H1 (cell line): ENCODE measurements around the gene OR52R1. TPM values are rescaled to one million over a fixed set of nuclear protein-coding genes. Genes with fewer than 3 reads are reported as not detected.

Experiments used
- FOSL1 ChIP-seq: IDR thresholded peaks from 2 replicates; pipeline ENCODE4 v1.6.1; 2011; ENCODE audit warnings: mild to moderate bottlenecking, low read depth, low read length, moderate library complexity; ENCODE audit not compliant: insufficient read depth
- RAD21 ChIP-seq, 2 experiments: IDR thresholded peaks in 1 of 2; conservative IDR thresholded peaks in 1 of 2; 2 replicates each; pipeline ENCODE4 v1.6.1; 2011; ENCODE audit warnings: low read depth in 2 of 2, low read length in 2 of 2, improper control_type of control experiment in 1 of 2, inconsistent platforms in 1 of 2, mild to moderate bottlenecking in 1 of 2, moderate library complexity in 1 of 2
- SUZ12 ChIP-seq: fragments of 200-600 bp; sonication (generic); IDR thresholded peaks from 2 replicates; pipeline ENCODE4 v1.6.1; 2012; ENCODE audit warnings: mild to moderate bottlenecking, inconsistent platforms, low read length, moderate library complexity, mixed read lengths
- YY1 ChIP-seq: IDR thresholded peaks from 2 replicates; pipeline ENCODE4 v1.6.1; 2011; ENCODE audit warnings: low read depth, mild to moderate bottlenecking, low read length
- polyA plus RNA-seq, 7 experiments: library from polyadenylated mRNA; depleted of rRNA in 3 of 7; stranded (reverse) in 5 of 7; unstranded in 2 of 7; fragments of >200 nt in 5 of 7; fragments of 200-250 nt in 2 of 7; gene quantifications; 1 replicate in 5 of 7; 2 replicates in 1 of 7; 4 replicates in 1 of 7; pipeline versions ENCODE4 v1.2.1 to v1.2.3, GENCODE V29; 2011 to 2013; ENCODE audit warnings: missing spikeins in 2 of 7, mixed read lengths in 2 of 7
- total RNA-seq: library from RNA; stranded (reverse); fragmentation: NEBNext Ultra II Directional; extraction: Animal tissue kit (Norgen Biotek cat#: 25700); gene quantifications from 2 replicates; pipeline ENCODE4 v1.2.1, GENCODE V29; 2021
- TF ChIP-seq, protein P1 (sequence below): fragments of 300-600 bp; sonication (generic); IDR thresholded peaks from 2 replicates; pipeline ENCODE4 v1.7.1; 2012; ENCODE audit warnings: low read length, moderate library complexity, mild to moderate bottlenecking, inconsistent platforms; ENCODE audit not compliant: insufficient replicate concordance
- TF ChIP-seq, protein P2 (sequence below), 3 experiments: IDR thresholded peaks; 1 replicate in 2 of 3; 2 replicates in 1 of 3; pipeline versions ENCODE4 v1.5.1 to v1.6.1; 2011; ENCODE audit warnings: low read length in 3 of 3, mild to moderate bottlenecking in 3 of 3, inconsistent platforms in 2 of 3, low read depth in 1 of 3, moderate library complexity in 1 of 3; ENCODE audit not compliant: insufficient read depth in 1 of 3; ENCODE audit errors: control extremely low read depth in 1 of 3

OR52R1 gene
- total and polyA plus RNA-seq, 2 of the 8 experiments (the other 6 are each of a cell fraction or from before 2014, with no cell fraction given) = not detected

DNA sequence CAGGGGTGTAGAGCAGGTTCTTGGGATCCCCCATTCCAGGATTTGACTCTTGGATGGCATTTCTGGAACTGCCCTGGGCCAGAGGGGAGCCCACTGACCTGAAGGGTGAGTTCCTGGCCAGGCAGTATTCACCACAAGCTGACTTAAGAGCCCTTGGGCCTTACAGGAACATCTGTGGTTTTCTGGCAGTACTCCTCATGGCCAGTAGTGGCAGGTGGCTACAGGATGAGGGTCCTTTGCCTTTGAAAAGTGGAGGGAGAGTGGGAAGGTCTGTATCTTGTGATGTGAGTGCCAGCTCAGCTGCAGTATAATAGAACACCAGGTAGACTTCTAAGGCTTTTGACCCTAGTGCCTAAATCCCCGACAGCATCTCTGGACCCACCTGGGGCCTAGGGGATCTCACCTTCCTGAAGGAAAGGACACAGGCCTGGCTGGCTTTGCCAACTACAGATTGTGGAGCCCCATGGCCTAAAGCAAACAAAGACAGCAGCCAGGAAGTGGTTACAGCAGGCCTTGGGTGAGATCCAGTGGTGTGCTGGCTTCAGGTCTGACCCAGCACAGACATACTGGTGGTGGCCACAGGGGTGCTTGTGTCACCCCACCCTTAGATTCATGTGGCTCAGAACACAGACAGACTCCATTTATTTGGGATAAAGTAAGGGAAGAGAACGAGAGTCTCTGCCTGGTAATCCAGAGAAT, 35.8 kb upstream of the OR52R1 start (continued):
- TF ChIP-seq, protein P1, sequence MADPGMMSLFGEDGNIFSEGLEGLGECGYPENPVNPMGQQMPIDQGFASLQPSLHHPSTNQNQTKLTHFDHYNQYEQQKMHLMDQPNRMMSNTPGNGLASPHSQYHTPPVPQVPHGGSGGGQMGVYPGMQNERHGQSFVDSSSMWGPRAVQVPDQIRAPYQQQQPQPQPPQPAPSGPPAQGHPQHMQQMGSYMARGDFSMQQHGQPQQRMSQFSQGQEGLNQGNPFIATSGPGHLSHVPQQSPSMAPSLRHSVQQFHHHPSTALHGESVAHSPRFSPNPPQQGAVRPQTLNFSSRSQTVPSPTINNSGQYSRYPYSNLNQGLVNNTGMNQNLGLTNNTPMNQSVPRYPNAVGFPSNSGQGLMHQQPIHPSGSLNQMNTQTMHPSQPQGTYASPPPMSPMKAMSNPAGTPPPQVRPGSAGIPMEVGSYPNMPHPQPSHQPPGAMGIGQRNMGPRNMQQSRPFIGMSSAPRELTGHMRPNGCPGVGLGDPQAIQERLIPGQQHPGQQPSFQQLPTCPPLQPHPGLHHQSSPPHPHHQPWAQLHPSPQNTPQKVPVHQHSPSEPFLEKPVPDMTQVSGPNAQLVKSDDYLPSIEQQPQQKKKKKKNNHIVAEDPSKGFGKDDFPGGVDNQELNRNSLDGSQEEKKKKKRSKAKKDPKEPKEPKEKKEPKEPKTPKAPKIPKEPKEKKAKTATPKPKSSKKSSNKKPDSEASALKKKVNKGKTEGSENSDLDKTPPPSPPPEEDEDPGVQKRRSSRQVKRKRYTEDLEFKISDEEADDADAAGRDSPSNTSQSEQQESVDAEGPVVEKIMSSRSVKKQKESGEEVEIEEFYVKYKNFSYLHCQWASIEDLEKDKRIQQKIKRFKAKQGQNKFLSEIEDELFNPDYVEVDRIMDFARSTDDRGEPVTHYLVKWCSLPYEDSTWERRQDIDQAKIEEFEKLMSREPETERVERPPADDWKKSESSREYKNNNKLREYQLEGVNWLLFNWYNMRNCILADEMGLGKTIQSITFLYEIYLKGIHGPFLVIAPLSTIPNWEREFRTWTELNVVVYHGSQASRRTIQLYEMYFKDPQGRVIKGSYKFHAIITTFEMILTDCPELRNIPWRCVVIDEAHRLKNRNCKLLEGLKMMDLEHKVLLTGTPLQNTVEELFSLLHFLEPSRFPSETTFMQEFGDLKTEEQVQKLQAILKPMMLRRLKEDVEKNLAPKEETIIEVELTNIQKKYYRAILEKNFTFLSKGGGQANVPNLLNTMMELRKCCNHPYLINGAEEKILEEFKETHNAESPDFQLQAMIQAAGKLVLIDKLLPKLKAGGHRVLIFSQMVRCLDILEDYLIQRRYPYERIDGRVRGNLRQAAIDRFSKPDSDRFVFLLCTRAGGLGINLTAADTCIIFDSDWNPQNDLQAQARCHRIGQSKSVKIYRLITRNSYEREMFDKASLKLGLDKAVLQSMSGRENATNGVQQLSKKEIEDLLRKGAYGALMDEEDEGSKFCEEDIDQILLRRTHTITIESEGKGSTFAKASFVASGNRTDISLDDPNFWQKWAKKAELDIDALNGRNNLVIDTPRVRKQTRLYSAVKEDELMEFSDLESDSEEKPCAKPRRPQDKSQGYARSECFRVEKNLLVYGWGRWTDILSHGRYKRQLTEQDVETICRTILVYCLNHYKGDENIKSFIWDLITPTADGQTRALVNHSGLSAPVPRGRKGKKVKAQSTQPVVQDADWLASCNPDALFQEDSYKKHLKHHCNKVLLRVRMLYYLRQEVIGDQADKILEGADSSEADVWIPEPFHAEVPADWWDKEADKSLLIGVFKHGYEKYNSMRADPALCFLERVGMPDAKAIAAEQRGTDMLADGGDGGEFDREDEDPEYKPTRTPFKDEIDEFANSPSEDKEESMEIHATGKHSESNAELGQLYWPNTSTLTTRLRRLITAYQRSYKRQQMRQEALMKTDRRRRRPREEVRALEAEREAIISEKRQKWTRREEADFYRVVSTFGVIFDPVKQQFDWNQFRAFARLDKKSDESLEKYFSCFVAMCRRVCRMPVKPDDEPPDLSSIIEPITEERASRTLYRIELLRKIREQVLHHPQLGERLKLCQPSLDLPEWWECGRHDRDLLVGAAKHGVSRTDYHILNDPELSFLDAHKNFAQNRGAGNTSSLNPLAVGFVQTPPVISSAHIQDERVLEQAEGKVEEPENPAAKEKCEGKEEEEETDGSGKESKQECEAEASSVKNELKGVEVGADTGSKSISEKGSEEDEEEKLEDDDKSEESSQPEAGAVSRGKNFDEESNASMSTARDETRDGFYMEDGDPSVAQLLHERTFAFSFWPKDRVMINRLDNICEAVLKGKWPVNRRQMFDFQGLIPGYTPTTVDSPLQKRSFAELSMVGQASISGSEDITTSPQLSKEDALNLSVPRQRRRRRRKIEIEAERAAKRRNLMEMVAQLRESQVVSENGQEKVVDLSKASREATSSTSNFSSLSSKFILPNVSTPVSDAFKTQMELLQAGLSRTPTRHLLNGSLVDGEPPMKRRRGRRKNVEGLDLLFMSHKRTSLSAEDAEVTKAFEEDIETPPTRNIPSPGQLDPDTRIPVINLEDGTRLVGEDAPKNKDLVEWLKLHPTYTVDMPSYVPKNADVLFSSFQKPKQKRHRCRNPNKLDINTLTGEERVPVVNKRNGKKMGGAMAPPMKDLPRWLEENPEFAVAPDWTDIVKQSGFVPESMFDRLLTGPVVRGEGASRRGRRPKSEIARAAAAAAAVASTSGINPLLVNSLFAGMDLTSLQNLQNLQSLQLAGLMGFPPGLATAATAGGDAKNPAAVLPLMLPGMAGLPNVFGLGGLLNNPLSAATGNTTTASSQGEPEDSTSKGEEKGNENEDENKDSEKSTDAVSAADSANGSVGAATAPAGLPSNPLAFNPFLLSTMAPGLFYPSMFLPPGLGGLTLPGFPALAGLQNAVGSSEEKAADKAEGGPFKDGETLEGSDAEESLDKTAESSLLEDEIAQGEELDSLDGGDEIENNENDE = no peak
- no peak for TF ChIP-seq FOSL1
- TF ChIP-seq, protein P2, sequence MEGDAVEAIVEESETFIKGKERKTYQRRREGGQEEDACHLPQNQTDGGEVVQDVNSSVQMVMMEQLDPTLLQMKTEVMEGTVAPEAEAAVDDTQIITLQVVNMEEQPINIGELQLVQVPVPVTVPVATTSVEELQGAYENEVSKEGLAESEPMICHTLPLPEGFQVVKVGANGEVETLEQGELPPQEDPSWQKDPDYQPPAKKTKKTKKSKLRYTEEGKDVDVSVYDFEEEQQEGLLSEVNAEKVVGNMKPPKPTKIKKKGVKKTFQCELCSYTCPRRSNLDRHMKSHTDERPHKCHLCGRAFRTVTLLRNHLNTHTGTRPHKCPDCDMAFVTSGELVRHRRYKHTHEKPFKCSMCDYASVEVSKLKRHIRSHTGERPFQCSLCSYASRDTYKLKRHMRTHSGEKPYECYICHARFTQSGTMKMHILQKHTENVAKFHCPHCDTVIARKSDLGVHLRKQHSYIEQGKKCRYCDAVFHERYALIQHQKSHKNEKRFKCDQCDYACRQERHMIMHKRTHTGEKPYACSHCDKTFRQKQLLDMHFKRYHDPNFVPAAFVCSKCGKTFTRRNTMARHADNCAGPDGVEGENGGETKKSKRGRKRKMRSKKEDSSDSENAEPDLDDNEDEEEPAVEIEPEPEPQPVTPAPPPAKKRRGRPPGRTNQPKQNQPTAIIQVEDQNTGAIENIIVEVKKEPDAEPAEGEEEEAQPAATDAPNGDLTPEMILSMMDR (IDR thresholded peaks at IDR 0.05; ENCODE audit: control extremely low read depth in 1 of 3, insufficient read depth in 1 of 3, low read depth in 1 of 3, low read length in 3 of 3) = peak in 2 of 3 experiments; percentile 6 to 33; a peak in 2 of 4 replicates
- TF ChIP-seq RAD21 (IDR thresholded peaks at IDR 0.05 in 1 of 2, conservative IDR thresholded peaks at IDR 0.05 in 1 of 2; ENCODE audit: low read depth in 2 of 2, low read length in 2 of 2) = peak in 1 of 2 experiments; percentile 27; a peak in 2 of 4 replicates
- TF ChIP-seq YY1 = no peak
- TF ChIP-seq SUZ12 = no peak
